Left lung (tissue), 10 donors: ENCODE measurements around the gene TSHZ2. TPM values are rescaled to one million over a fixed set of nuclear protein-coding genes. Genes with fewer than 3 reads are reported as not detected.

ENCODE experiments used
- ATAC-seq: fragments of 200-7000 bp; cut with Tn5 transposase; one replicate; pipeline ENCODE4 v1.9.1; 2020; ENCODE audit warnings: moderate library complexity
- DNase-seq, 4 donors: peaks; one replicate each; pipeline ENCODE4 v3.0.0-alpha.2; 2013 to 2020
- H3K27ac ChIP-seq, 2 donors: fragments of 200-600 bp; sonication (generic) in 1 of 2; one replicate each; pipeline versions ENCODE4 v1.5.0 to v1.8.0; 2020 to 2021
- H3K27me3 ChIP-seq, 2 donors: fragments of 200-600 bp; sonication (generic) in 1 of 2; one replicate each; pipeline versions ENCODE4 v1.5.0 to v1.8.0; 2020 to 2021
- H3K36me3 ChIP-seq, 2 donors: fragments of 200-600 bp; sonication (generic) in 1 of 2; one replicate each; pipeline versions ENCODE4 v1.5.0 to v1.8.0; 2020 to 2021
- H3K4me1 ChIP-seq, 2 donors: fragments of 200-600 bp; one replicate each; pipeline ENCODE4 v1.8.0; 2021
- H3K4me3 ChIP-seq, 2 donors: fragments of 200-600 bp; sonication (generic) in 1 of 2; one replicate each; pipeline versions ENCODE4 v1.5.0 to v1.8.0; 2020 to 2021; ENCODE audit warnings: mild to moderate bottlenecking in 1 of 2
- H3K9me3 ChIP-seq, 2 donors: fragments of 200-600 bp; sonication (generic) in 1 of 2; one replicate each; pipeline versions ENCODE4 v1.5.0 to v1.8.0; 2020 to 2021
- intact Hi-C, 2 donors: fragments of 100-400 bp; cut with DNase I; formaldehyde crosslinking; loops; one replicate each; pipeline versions ENCODE4 v1.11.2 to v1.14.2; 2022
- polyA plus RNA-seq, 6 donors: library from polyadenylated mRNA; unstranded; fragments of 120-200 nt; gene quantifications; one replicate each; pipeline ENCODE4 v1.2.1, GENCODE V29; 2013; ENCODE audit not compliant: insufficient read length in 6 of 6
- total RNA-seq, 2 donors: library from RNA; stranded (reverse); fragmentation: NEBNext Ultra II Directional; extraction: Animal tissue kit (Norgen Biotek cat#: 25700); gene quantifications; one replicate each; pipeline ENCODE4 v1.2.1, GENCODE V29; 2021
- TF ChIP-seq, protein P1 (sequence below), 2 donors: fragments of 200-600 bp; sonication (generic) in 1 of 2; IDR thresholded peaks; one replicate each; pipeline versions ENCODE4 v1.5.0 to v1.8.0; 2021; ENCODE audit warnings: antibody characterized with exemption in 2 of 2
- donor health status: DM: no; HTN: yes; CAD: no.
- donor health status: DM: no; HTN: no; CAD: no.

The TSHZ2 gene
- total and polyA plus RNA-seq, 8 donors: 7.6 to 20.7 (median 13.9) TPM

DNA sequence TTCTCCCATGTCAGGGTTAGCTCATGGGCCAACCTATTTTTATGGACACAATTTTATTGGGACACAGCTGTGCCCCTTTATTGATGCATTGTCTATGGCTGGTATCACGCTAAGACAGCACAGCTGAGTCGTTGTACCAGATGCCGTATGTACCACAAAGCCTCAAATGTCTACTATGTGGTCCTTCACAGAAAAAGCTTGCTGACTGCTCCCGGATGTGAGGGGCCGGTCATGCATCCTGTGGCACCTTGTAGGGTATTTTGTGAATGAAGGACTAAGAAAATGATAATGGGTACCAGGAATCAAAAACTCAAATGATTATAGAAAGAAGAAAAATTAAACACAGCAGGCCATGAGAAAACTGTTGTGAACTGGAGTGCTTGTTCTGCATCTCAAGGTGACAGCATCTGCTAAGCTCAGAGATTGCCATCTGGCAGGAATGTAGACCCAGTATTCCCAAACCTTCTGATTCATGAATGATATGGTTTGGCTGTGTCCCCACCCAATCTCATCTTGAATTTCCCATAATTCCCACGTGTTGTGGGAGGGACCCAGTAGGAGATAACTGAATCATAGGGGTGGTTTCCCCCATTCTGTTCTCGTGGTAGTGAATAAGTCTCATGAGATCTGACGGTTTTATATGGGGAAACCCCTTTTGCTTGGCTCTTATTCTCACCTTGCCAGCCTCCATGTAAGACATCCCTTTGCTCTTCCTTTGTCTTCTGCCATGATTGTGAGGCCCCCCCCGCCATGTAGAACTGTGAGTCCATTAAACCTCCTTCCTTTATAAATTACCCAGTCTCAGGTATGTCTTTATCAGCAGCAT, 248.5 kb downstream of the TSHZ2 start:
- H3K36me3 ChIP-seq: no peaks in the 10 kb centered on the region
- no peaks in the 10 kb centered on the region for H3K4me1 ChIP-seq
- H3K4me3 ChIP-seq: no peak overlapping the region
- intact Hi-C loops: no loop called here
- TF ChIP-seq, protein P1, sequence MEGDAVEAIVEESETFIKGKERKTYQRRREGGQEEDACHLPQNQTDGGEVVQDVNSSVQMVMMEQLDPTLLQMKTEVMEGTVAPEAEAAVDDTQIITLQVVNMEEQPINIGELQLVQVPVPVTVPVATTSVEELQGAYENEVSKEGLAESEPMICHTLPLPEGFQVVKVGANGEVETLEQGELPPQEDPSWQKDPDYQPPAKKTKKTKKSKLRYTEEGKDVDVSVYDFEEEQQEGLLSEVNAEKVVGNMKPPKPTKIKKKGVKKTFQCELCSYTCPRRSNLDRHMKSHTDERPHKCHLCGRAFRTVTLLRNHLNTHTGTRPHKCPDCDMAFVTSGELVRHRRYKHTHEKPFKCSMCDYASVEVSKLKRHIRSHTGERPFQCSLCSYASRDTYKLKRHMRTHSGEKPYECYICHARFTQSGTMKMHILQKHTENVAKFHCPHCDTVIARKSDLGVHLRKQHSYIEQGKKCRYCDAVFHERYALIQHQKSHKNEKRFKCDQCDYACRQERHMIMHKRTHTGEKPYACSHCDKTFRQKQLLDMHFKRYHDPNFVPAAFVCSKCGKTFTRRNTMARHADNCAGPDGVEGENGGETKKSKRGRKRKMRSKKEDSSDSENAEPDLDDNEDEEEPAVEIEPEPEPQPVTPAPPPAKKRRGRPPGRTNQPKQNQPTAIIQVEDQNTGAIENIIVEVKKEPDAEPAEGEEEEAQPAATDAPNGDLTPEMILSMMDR (IDR thresholded peaks at IDR 0.05): no peak
- no peak for DNase-seq
- H3K9me3 ChIP-seq: no peaks in the 10 kb centered on the region
- ATAC-seq: no peak
- H3K27ac ChIP-seq: no peak overlapping the region
- peaks cover 0 to 8% of the 10 kb centered on the region in 2 donors for H3K27me3 ChIP-seq

DNA sequence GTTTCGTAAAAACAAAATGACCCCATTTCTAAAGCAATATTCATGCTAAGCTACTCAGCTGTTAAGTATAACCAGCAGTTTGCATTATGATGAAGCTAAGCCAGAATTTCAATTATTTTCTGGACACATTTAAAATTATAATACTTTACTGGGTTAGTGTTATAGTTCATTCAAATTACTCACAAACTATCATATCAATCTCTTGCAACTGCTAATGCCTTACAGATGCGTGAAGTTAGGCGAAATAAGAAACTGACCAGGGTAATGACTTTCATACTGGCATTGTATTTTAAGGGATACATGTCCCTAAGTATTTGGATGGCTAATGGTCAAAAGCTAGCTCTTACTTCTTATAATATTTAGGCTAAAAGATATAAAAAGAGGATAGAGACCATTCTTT, 249.6 kb downstream of the TSHZ2 start:
- no peaks in the 10 kb centered on the region for H3K36me3 ChIP-seq
- no peaks in the 10 kb centered on the region for H3K4me1 ChIP-seq
- intact Hi-C loops: no loop called here
- TF ChIP-seq, protein P1 (IDR thresholded peaks at IDR 0.05): no peak
- H3K27ac ChIP-seq: no peak overlapping the region
- DNase-seq (no peak), ATAC-seq (no peak)
- H3K9me3 ChIP-seq: no peaks in the 10 kb centered on the region
- peaks cover 0 to 3% of the 10 kb centered on the region in 2 donors for H3K27me3 ChIP-seq
- no peak overlapping the region for H3K4me3 ChIP-seq

DNA sequence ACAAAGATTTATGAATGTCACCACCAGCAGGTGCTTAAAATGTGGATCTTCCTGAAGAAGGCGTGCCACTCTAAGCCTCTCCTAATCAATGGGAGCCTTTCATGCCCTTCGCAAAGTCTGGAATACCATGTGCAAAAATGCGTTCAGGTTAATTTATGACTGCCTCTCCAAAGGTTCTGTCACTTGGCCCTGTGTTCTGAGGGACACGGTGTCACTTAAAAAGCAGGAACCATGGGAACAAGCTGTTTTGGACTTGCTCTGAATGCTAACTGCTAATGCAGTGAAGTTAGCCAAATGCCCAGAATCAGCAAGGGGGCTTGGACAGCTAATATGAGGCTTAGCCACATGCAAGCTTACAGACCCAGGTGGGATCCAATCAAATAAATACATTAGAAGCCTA, 250.3 kb downstream of the TSHZ2 start:
- H3K36me3 ChIP-seq: no peaks in the 10 kb centered on the region
- DNase-seq (no peak), ATAC-seq (no peak)
- no peaks in the 10 kb centered on the region for H3K27me3 ChIP-seq
- H3K9me3 ChIP-seq: no peaks in the 10 kb centered on the region
- no peak overlapping the region for H3K27ac ChIP-seq
- H3K4me1 ChIP-seq: no peaks in the 10 kb centered on the region
- TF ChIP-seq, protein P1 (IDR thresholded peaks at IDR 0.05): no peak
- intact Hi-C loops: no loop called here
- H3K4me3 ChIP-seq: no peak overlapping the region

DNA sequence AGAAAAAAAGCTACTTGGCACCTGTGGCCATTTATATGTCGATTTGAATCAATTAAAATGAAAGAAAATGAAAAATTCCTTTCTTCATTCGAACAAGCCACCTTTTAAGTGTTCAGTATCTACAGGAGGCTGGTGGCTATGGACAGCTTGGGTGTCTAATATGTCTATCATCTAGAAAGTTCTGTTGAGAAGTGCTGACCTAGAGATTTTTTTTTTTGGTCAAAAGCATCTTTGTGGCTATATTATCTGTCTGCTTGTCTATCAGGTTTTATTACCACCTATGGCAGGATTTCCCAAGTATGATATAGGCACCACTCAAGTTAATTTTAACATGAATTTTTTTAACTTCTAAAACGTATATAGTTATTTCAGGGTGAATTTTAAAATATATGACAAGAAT, 250.8 kb downstream of the TSHZ2 start:
- intact Hi-C loops: no loop called here
- no peaks in the 10 kb centered on the region for H3K9me3 ChIP-seq
- TF ChIP-seq, protein P1 (IDR thresholded peaks at IDR 0.05): no peak
- ATAC-seq (no peak), DNase-seq (no peak)
- H3K27ac ChIP-seq: no peak overlapping the region
- no peaks in the 10 kb centered on the region for H3K36me3 ChIP-seq
- no peaks in the 10 kb centered on the region for H3K4me1 ChIP-seq
- no peak overlapping the region for H3K4me3 ChIP-seq
- no peaks in the 10 kb centered on the region for H3K27me3 ChIP-seq

DNA sequence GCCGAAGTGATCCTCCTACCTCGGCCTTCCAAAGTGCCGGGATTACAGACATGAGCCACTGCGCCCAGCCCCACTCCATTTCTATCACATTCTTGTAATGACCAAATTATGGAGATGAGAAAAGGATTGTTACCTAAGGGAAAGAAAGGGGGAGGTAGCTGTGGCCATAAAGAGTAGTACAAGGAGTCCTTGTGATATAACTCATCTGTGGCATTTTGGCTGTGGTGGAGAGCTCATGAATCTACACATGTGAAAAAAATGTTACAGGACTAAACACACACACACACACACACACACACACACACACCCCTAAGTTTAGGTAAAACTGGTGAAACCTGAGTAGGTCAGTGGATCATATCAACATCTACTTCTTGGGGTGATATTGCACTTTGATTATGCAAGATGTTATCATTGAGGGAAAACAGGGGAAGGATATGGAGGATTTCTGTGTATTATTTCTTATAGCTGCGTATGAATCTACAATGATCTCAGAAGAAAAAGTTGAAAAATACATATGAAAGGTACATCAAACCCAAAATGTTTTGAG, 251.5 kb downstream of the TSHZ2 start:
- no peaks in the 10 kb centered on the region for H3K36me3 ChIP-seq
- no peak for ATAC-seq
- DNase-seq: no peak
- H3K27me3 ChIP-seq: no peaks in the 10 kb centered on the region
- TF ChIP-seq, protein P1 (IDR thresholded peaks at IDR 0.05): no peak
- H3K4me3 ChIP-seq: no peak overlapping the region
- intact Hi-C loops: no loop called here
- H3K9me3 ChIP-seq: no peaks in the 10 kb centered on the region
- no peak overlapping the region for H3K27ac ChIP-seq
- no peaks in the 10 kb centered on the region for H3K4me1 ChIP-seq
